HG02943 (cell line): ENCODE results near the gene ACR.
"Not testable (repeated sequence)": the region's sequence is repeated elsewhere in the genome, so short reads cannot be mapped to it uniquely, and the experiment has no call there.

ENCODE experiments used
- ATAC-seq: cut with Tn5 transposase; IDR thresholded peaks from one replicate; pipeline ENCODE4 v1.9.1; 2021; ENCODE audit warnings: mild to moderate bottlenecking, low read depth, moderate library complexity; ENCODE audit not compliant: unreplicated experiment

Gene ACR

DNA sequence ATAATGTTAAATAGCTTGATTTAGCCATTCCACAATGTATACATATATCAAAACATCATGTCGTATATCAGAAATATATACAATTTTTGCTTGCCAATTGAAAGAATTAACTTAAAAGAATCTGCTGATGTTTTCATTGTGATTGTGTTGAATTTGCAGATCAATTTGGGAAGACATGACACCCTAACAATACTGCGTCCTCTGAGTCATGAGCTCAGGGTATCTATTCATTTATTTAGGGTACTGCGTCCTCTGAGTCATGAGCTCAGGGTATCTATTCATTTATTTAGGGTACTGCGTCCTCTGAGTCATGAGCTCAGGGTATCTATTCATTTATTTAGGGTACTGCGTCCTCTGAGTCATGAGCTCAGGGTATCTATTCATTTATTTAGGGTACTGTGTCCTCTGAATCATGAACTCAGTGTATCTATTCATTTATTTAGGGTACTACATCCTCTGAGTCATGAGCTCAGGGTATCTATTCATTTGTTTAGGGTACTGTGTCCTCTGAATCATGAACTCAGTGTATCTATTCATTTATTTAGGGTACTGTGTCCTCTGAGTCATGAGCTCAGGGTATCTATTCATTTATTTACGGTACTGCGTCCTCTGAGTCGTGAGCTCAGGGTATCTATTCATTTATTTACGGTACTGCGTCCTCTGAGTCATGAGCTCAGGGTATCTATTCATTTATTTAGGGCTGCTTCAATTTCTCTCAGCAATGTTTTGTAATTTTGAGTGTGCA lies 21.8 kb downstream of the ACR start:
- not testable (repeated sequence) for ATAC-seq

DNA sequence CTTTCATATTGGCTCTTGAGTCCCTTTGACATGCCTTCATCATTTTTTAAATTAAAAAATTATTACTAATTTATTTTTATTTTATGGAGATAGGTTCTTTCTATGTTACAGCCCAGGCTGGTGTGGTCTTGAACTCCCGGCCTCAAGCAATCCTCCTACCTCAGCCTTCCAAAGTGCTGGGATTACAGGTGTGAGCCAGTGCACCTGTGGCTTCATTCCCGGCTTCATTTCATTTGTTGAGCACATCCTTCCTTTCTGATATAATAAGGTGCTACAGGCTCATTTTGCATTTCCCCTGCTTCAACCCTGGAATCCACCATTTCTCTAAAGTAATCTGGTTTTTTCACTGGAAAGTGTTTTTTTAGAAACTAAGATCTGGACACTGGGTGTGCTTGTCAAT lies 23.8 kb downstream of the ACR start:
- ATAC-seq, result not testable (repeated sequence)

- ATAC-seq, result not testable (repeated sequence)
These were observed 26.3 kb downstream of the ACR start for GRCh38 chr22:50764288-50764687.

- not testable (repeated sequence) for ATAC-seq
These were observed 37.1 kb downstream of the ACR start for GRCh38 chr22:50775132-50775531.

GRCh38 chr22:50777631-50778030 lies 39.6 kb downstream of the ACR start:
- ATAC-seq, result not testable (repeated sequence)

- not testable (repeated sequence) for ATAC-seq
These were observed 42.2 kb downstream of the ACR start for GRCh38 chr22:50780244-50780643.

DNA sequence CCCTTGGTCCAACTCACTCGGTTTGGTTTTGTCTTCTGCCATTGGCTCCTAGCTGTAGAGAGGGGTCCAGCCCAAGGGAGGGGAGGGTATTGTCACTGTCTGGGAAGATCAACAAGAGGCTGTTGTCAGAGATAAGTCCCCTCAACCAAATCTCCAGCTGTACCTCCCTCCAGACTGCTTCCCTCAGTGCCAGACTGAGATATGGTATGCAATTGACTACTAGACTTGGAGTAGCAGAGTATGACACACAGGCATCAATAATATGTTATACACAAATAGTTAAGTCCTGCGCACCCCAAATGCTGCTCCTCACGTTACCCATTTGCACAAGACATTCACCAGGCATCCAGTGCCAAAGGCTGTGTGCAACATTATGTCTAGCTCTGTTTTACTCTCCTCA lies 44.2 kb downstream of the ACR start:
- not testable (repeated sequence) for ATAC-seq

GRCh38 chr22:50783033-50783879 lies 45.3 kb downstream of the ACR start, which contains the start of gene RABL2B:
RABL2B (minus strand) TSS chr22:50783636; CDS start chr22:50782294, 1,342 bp downstream.
- peak; percentile 88 for ATAC-seq

DNA sequence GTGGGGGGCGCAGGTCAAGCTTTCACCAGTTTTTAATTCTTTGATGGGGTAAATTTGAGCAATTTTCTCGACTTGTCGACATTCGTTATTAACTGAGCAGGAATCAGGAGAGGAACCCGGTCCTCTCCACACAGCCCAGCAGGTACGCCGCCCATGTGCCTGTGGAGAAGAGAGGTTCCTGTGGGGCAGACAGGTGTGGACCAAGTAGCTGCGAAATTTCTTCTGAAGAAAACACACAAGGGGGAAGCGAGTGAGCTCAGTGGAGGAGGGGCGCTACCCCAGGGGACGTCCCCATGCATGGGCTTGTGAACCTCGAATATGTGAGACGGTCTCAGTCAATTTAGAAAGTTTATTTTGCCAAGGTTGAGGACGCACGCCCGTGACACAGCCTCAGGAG lies 45.9 kb downstream of the ACR start:
- ATAC-seq, result peak; percentile 29

DNA sequence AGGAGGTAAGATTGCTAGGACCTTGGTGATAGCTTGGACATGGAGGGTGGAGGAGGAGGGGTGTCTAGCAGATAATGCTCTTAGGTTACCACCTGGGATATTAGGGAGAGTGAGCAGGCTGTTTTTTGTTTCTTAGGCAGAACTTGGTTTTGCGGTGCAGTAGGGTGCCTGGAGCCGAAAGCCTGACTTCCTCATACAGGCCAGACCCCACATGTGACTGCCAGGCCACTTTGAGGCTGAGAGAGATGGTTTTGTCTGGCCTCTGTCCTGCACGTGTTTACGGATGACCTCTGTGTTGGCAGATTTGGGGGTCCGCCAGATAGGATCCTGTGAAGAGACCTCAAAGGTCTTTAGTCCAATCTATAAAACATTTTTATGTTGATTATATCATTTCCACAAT lies 47.3 kb downstream of the ACR start:
- not testable (repeated sequence) for ATAC-seq

DNA sequence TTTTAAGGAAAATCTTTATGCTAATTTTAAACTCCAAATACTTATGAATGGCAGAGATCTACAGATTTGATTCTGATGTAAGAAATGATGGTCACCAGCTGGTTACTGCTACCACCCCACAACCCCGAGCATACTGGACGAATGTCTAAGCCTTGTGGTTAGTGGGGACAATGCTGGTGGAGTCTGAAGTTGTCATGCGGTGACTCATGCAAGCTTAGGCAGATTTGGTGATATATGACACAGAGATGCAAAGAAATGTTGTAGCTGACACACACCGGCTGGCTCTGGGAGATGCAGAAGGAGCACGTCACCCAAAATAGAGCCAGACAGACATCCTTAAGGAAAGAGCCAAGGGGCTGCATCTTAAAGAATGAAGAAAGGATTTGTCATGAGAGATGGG lies 48.9 kb downstream of the ACR start:
- ATAC-seq, result not testable (repeated sequence)
